ENCODE results near the gene VEGFA.

DNA sequence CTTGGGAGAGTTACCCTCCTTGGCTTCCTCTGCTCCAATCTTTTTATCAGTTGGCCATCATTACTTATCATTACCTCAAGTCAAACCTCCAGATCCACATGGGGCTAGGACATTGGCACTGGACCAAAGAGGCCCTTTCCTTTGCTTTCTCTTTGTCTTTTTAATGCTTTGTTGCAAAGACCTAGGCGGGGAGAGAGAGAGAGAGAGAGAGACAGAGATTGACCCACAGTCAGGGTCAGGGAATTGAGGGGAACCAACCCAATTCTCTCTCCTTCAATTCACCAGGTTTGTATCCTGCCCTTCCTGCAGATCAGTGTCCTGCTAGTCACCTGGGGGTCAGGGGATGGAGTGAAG, 3.5 kb upstream of the VEGFA start:
- TF ChIP-seq, protein P1, sequence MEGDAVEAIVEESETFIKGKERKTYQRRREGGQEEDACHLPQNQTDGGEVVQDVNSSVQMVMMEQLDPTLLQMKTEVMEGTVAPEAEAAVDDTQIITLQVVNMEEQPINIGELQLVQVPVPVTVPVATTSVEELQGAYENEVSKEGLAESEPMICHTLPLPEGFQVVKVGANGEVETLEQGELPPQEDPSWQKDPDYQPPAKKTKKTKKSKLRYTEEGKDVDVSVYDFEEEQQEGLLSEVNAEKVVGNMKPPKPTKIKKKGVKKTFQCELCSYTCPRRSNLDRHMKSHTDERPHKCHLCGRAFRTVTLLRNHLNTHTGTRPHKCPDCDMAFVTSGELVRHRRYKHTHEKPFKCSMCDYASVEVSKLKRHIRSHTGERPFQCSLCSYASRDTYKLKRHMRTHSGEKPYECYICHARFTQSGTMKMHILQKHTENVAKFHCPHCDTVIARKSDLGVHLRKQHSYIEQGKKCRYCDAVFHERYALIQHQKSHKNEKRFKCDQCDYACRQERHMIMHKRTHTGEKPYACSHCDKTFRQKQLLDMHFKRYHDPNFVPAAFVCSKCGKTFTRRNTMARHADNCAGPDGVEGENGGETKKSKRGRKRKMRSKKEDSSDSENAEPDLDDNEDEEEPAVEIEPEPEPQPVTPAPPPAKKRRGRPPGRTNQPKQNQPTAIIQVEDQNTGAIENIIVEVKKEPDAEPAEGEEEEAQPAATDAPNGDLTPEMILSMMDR (conservative IDR thresholded peaks at IDR 0.05; ENCODE audit: low read depth, low read length) = no peak
- no peak for TF ChIP-seq EZH2 (IDR thresholded peaks at IDR 0.05; ENCODE audit: borderline replicate concordance, low read depth, low read length, poor library complexity, severe bottlenecking)

Measured in A673 (cell line).